HG02981 (cell line): ENCODE results near the gene DAP.

Experiments
- ATAC-seq: cut with Tn5 transposase; IDR thresholded peaks from one replicate; pipeline ENCODE4 v1.9.1; 2021; ENCODE audit warnings: mild to moderate bottlenecking, moderate library complexity; ENCODE audit not compliant: unreplicated experiment

DAP gene

DNA sequence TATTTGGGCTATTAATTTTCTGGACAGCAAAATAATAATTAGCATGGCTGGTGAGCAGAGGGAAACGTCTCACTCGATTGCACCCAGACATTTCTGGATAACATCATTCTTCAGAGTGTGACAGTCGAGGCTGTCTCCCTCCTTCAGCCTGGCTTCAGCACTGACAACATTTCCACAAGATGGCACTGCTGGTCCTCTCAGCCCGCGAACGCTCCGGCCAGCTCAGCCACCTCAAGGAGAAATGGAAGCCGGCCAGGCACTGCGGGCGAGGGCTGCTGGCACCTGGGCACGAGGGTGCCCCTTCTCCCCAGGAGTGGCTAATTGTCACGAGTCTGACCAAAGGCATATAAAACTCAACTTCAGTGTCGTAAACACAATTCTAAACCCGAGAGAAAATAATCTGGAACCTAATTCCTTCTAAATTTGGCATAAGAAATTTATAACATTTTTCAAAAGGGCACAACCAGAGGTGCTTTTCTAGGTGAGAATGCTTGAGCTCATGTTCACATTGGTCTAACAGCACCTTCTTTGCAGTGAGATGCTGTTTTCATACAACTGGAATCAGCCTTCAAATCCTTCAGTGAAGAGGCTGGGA is 65.9 kb downstream of the DAP start:
- ATAC-seq, result peak; percentile 32

DNA sequence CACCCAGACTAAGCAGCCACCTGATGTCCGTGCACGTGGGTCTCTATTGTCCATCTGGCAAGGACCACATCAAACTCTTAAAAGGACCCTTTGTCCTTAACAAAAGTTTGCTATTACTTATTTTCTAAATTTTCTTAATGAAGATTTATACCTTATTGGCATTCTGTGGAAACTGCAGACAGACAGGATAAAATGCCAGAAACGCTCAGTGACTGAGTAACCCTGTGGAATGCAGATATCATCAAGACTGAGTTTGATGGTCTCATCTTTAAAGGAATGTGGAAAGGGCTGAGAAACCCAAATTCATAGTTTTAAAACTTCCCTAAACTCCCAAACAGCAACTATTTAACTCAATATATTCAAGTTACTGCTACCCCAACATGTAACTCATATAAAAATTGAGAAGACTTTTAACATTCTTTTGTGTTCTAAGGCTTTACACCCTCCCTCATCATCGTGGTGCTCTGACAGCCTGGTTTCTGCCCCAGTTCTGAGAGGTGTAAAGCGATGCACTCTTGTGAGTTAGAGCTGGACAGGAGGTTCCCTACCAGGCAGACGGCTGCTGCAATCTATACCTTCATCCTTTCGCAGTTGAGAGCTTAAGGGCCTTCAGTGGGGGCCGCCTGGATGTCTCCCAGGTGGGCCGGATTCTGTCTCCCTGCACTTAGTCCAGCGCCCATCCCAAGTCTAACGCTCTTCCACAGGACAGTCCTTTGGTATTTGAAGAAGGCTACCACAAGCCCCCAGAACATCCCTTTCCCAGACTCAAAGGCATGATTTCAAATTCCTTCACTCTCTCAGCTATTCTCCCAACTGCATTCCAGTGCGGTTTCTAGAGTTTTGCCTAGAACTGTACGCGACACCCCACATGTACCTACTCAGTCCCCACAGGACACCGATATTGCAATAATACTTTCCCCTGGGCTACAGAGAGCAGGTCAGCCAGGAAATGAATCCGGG is 68.9 kb downstream of the DAP start:
- no peak for ATAC-seq

DNA sequence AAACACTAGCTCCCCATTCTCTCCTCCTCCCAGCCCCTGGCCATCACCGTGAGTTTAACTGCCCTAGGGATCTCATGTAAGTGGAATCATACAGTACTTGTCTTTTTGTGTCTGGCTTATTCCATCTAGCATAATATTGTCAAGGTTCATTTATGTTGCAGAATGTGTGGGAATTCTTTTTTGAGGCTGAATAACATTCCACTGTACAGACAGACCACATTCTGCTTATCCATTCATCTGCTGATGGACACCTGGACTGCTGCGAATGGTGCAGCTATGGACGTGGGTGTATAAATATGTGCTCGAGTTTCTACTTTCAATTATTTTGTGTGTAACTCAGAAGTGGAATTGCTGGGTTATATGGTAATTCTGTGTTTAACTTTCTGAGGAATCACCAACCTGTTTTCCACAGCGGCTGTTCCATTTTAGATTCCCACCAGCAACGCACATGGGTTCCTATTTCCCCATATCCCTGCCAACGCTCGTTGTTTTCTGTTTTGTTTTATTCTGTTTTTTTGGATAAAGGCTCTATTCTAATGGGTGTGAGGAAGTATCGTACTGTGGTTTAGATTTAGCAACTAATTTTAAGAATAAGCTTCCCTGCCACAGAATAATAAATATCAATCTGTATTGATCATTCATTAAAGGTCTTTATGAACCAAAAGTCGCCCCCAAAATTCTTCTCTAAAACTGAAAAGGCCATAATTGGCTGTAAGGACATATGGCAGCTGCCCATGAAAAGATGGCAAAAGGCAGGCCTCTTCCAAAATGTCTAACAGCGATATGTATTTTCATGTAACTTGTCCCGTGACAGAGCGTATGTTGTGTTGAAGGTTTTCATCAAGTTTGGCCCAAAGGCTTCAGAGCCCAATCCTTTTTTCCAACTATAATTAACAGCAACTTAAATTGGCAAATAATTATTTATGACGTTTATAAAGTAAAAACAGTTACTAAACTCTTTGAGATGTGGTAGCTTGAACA is 70.3 kb downstream of the DAP start:
- ATAC-seq, result no peak

DNA sequence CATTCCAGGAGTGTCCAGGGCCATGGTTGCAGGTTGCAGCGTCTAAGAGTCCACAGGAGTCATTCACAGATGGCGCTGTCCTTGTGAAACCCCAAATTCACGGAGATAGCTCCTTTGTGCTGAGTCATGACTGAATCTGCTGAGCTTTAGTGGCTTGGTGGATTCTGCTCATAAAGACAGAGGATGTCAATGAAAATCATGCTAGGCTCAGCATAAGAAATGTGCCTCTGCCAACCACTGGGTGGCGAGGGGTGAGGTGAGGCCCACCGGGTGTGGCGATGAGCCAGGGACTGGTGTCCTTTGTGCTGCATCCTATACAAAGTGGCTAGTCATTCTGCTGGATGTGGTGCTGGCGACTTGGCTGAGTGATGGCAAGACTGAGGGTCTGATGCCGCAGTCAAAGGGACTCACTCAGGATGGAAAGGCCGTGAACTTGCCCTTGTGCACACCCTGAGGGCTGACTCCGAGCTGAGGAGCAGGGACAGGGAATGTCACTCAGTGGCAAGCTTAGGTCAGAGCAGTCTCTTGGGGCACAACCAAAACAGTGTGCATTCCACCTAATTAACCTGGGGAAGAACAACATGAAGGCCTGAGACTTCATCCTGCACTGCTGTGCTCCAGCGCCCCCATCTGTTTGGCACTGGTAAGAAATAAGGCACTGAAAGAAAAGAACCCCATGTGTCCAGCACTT is 71.5 kb downstream of the DAP start:
- ATAC-seq, result no peak

DNA sequence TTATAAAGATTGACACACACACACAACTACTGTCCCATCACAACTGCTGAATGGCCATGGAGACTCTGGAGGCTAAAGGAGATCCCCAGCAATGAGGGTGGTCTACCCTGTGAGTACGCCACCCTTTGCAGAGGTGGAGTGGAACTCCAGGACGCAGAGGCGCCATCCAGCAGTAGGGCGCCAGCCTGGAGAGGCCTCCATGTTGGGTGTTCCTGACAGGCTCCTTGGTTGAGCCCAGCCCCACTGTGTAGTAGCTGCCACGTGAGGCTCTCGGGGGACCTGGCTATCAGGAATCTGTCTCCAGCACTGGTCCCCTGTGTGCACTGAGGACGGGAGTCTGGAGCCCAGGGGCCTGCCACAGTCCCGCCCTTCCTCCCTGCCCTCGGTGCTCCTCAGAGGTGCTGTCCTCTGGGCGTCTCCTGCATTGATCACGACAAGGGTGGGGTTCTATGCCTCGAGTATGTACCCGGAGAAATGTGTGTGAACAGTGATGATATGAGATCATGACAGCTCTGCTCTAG is 72.3 kb downstream of the DAP start:
- ATAC-seq, result no peak

DNA sequence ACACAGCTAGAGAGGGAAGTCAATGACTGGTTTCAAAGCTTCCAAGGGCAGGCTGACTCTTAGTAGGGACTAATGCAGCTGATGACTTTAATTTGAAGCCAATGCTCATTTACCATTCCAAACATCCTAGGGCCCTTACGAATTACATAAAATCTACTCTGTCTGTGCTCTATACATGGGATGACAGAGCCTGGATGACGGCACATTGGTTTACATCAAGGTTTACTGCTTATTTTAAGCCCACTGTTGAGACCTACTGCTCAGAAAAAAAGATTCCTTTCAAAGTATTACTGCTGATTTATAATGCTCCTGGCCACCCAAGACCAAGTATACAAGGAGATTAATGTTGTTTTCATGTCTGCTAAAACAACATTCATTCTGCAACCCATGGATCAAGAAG is 74.1 kb downstream of the DAP start:
- no peak for ATAC-seq

DNA sequence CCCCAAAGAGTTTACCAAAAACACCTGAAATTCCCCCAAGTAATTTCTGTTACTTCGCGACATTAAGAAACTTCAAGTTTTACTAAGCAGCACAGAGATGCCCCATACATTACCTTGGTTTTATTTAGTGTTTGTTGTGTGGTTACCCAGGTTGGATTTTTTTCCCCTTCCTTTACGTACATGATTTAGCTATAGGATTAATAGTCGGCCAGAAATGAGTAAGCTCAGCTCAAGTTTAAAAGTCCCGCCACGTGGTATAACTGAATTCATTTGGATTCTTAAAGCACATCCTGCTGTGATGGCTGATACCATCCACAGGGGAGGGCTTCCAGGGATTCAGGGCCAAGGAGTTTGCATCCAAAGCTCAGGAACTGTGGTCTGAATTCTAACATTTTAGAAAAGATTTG is 75.9 kb downstream of the DAP start:
- ATAC-seq, result peak; percentile 79

DNA sequence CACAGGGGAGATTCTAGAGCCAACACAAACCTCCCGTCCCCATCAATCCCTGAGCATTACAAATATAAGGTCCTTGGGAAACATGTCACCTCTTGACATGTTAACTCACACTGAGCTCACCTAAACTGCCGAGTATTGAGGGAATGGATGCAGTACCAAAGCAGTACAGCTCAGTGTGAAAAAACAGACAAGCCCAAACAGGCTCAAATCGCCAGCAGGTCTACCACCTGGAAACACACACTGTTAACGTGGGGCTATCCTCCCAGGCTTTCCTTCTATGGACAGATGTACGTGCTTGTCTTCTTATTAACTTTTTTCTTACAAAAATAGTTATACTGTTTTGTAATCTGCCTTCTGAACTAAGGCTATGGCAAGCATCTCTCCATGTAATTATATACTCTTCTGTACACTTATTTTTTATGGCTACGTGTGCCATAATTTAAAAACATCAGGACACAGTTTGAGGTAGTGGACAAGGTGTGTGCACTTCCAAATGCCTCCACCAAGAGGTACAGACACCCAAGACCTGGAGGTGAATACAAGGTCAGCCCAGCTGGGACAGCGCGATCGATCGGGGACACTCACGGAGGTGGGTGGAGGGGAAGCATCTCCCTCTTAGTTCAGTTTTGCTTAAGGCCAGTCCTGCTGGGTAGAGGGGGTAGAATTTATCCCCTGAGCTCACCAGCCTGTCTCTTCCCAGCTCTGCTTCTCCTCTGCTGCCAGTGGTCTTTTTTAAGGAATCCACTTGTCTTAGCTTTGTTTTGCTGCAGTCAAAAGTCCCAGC is 76.5 kb downstream of the DAP start:
- ATAC-seq, result peak; percentile 46

DNA sequence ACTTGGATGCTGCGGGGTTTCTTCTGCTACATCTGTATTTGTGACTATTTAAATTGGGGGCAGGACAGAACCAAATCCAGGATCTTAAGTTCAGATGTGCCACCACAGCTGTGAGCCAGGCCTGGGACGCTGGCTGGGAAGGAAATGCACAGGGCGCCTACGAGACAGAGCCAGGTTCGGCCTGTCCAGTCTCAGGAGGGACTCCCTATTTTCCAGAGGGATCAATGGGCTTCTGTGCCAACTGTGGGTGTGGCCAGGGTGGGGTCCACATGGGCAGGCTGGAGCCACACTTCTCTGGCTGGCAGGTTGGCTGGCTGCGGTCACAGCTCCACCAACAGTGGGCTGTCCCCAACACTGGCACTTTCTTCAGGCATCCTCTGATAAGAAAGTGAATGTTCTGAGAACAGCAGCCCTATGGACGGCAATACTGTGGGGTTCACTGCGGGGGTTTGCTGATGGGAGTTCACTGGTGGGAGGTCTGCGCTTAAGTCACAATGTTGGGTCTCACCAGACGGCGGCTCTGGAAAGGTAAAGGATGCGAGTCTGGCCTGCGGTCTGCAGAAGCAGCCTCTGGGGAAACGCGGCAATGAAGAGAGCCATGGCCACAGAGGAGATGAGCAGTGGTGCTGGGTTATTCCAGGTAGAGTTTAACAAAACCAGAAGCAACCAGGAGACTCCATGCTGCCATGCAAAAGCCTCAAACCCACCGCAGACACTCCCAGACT is 78.1 kb downstream of the DAP start:
- no peak for ATAC-seq

DNA sequence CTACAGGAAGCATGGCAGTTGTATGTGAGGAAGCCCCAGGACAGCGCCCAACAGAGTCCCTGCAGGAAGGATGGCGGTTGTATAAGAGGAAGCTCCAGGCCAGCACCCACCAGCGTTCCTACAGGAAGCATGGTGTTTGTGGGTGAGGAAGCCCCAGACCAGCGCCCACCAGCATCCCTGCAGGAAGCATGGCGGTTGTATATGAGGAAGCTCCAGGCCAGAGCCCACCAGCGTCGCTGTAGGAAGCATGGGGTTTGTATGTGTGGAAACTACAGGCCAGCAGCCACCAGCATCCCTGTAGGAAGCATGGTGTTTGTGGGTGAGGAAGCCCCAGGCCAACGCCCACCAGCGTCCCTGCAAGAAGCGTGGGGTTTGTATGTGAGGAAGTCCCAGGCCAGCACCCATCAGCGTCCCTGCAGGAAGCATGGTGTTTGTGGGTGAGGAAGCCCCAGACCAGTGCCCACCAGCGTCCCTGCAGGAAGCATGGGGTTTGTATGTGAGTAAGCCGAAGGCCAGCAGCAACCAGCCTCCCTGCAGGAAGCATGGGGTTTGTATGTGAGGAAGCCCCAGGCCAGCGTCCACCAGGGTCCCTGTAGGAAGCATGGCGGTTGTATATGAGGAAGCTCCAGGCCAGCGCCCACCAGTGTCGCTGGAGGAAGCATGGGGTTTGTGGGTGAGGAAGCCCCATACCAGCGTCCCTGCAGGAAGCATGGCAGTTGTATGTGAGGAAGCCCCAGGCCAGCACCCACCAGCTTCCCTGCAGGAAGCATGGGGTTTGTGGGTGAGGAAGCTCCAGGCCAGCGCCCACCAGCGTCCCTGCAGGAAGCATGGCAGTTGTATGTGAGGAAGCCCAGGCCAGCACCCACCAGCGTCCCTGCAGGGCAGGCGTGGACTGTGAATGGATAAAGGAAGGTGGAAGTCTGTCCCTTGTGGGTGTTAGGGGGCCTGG is 79.0 kb downstream of the DAP start:
- ATAC-seq, result no peak

DNA sequence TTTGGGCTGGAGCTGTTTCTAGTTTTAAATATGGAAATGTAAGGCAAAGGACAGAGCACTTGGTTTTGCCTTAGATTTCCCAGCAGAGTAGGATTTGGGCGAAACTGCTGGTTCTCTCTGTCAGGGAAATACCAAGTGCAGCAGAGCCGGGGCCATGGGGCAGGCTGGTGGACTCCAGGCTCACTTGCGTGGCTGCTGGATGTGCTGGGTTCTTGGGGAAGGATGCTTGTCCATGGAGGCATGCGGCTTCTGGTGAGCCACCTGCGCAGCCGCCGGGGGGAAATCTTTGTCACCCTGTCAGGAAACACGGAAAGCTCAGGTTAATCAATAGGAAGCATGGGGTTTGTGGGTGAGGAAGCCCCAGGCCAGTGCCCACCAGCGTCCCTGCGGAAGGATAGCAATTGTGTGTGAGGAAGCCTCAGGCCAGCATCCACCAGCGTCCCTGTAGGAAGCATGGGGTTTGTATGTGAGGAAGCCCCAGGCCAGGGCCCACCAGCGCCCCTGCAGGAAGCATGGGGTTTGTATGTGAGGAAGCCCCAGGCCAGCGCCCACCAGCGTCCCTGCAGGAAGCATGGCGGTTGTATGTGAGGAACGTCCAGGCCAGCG is 80.1 kb downstream of the DAP start:
- ATAC-seq, result no peak

DNA sequence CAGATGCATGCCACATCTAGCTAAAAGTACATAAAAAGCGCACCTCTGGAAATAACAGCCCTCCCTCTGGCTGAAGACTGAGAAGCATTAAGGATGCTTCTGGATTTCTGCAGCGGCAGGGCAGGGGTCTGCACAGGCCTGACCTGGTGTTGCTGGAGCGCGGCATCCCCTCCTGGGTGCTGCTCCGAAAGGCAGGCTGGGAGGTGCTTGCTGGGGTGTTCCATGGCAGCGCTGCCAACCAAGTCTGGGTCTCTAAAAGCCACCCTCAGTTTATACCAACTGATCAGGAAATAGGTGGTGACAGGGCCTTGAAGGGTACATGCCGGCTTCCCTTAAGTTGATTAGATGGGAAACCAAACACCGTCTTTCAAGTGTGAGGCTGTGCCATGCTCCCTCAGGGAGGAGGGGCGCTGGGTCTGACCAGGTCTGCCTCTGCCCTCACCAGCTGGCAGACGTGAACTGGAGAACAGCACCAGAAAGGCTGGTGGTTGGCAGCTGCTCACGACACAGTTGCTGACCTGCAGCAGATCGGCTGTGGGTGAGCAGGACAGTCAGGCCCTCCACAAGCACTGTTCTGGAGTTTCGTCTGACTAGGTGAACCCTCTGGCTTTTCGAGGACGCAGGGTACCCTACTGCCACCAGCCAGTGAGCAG is 81.6 kb downstream of the DAP start:
- no peak for ATAC-seq

DNA sequence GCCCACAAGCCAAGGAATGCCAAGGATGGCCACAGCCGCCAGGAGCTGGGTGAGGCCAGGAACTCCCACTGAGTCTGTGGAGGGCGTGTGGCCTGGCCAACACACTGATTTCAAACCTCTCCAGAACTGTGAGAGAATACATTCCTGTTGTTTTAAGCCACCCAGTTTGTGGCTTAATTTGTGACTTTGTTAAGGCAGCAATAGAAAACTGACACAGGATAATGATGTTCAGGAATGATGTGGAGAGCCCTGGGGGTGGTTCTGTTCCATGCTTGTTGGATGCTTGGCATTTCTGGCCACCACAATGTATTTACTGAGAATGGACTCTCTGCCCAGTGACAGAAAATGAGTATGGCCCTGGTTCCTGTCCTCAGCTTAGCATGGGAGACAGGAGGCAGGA is 82.8 kb downstream of the DAP start:
- ATAC-seq, result no peak

DNA sequence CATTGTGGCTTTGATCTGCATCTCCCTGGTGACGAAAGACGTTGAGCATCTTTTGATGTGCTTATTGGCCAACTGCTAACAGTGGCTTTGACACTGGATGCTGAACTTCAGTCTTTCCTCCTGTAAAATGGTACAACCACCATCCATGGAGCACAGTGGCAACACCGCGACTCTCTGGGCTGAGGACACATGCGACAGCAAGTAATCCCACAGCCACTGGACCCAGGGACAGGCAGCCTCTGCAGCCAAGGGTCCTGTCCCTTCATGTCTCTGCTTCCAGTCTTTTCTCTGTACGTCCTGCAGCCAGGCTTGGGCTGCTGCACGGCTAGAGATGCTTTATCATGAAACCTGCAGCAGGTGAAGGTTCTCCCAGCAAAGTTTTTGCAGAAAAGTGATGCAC is 83.5 kb downstream of the DAP start:
- ATAC-seq, result no peak

DNA sequence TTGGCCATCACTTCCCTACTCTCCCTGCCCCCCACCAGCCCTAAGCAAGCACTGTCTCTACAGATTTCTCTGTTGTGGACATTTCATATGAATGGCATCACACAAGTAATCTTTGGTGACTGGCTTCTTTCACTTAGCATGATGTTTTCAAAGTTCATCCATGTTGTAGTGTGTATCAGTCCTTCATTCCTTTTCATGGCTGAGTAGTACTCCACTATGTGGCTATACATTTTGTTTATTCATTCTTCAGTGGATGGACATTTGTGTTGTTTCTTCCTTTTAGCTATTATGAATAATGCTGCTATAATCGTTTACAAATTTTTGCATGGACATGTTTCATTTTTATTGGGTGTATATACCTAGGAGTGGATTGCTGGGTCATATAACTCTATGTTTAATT is 84.1 kb downstream of the DAP start:
- ATAC-seq, result no peak

DNA sequence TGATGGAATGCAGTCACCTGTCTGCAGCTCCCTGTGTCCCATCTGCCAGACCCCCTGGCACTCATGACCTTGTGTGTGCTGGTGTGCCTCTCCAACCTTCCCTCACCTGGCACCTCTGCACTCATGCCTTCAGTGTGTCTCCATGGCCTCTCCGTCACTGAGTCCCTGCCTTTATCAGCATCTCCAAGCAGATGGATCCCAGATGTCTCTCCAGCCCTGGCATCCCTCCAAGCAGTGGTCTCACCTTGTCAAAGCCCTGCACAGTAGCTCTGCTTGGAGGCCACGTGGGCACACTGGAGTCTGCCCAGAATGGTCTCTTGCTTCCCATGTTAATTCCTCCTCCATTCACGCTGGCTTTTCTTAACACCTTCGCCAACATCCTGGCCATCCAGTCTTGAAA is 84.8 kb downstream of the DAP start:
- ATAC-seq, result no peak

DNA sequence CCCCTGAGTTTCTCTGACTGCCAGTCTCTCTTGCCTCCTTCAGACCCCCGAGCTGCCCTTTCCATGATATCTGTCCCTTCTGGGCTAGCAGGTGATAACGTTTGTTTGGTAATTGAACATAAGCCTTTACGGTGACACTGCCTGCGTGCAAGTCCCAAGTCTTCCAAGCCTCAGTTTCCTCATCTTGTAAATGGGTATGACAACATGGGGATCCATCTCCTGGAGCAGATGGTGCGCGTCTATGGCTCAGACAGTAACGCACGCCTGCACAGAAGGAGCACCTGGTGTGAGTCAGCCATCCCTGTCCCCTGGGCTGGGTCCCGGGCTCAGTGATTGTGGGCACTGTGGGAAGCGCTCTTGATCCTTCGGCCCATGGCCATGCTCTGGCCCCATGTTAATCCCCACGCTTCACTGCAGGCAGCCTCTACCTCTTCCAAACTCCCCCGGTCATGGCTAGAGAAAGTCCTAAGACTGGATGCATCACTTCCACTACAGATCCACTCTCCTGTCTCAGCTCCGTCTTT is 85.8 kb downstream of the DAP start:
- ATAC-seq, result no peak
